Nephron (organoid): ENCODE measurements around the gene MRGPRD.

ENCODE experiments used
- H3K27ac Mint-ChIP-seq, 3 experiments: 2 replicates each; pipeline ENCODE4 v1.8.0; 2020; ENCODE audit warnings: mixed read lengths in 3 of 3, mild to moderate bottlenecking in 2 of 3, moderate library complexity in 1 of 3
- H3K27me3 Mint-ChIP-seq: 2 replicates; pipeline ENCODE4 v1.8.0; 2021; ENCODE audit warnings: low read depth, mild to moderate bottlenecking, moderate library complexity, mixed read lengths
- H3K36me3 Mint-ChIP-seq: 2 replicates; pipeline ENCODE4 v1.8.0; 2020; ENCODE audit warnings: low read depth, mixed read lengths
- H3K4me1 Mint-ChIP-seq: 2 replicates; pipeline ENCODE4 v1.8.0; 2020; ENCODE audit warnings: mixed read lengths
- H3K4me3 Mint-ChIP-seq, 3 experiments: 2 replicates each; pipeline ENCODE4 v1.8.0; 2020; ENCODE audit warnings: mild to moderate bottlenecking in 3 of 3, mixed read lengths in 3 of 3, moderate library complexity in 2 of 3
- H3K9me3 Mint-ChIP-seq: 2 replicates; pipeline ENCODE4 v1.8.0; 2020; ENCODE audit warnings: mixed read lengths
- CTCF ChIP-seq, 3 experiments: fragments of 200-600 bp; sonication (generic); IDR thresholded peaks; one replicate each; pipeline ENCODE4 v1.5.0; 2021; ENCODE audit warnings: antibody characterized with exemption in 3 of 3; ENCODE audit not compliant: unreplicated experiment in 3 of 3

Gene MRGPRD

GRCh38 chr11:68935516-68936357 lies 45.0 kb downstream of the MRGPRD start:
- H3K4me3 Mint-ChIP-seq = no peak overlapping the region
- no peak overlapping the region for H3K27ac Mint-ChIP-seq
- H3K27me3 Mint-ChIP-seq = no peaks in the 10 kb centered on the region
- no peak for TF ChIP-seq CTCF (IDR thresholded peaks at IDR 0.05; ENCODE audit: unreplicated experiment in 3 of 3)
- peaks cover 13% of the 10 kb centered on the region for H3K36me3 Mint-ChIP-seq
- H3K9me3 Mint-ChIP-seq = no peaks in the 10 kb centered on the region
- no peaks in the 10 kb centered on the region for H3K4me1 Mint-ChIP-seq

GRCh38 chr11:68935066-68935465 lies 45.7 kb downstream of the MRGPRD start:
- Mint-ChIP-seq H3K9me3 (no peaks in the 10 kb centered on the region), H3K27me3 (no peaks in the 10 kb centered on the region), H3K27ac (no peak overlapping the region), H3K4me1 (no peaks in the 10 kb centered on the region), H3K4me3 (no peak overlapping the region), H3K36me3 (peaks cover 16% of the 10 kb centered on the region)
- no peak for TF ChIP-seq CTCF (IDR thresholded peaks at IDR 0.05; ENCODE audit: unreplicated experiment in 3 of 3)

GRCh38 chr11:68934666-68935065 lies 46.1 kb downstream of the MRGPRD start:
- H3K4me1 Mint-ChIP-seq = no peaks in the 10 kb centered on the region
- no peak overlapping the region for H3K4me3 Mint-ChIP-seq
- H3K36me3 Mint-ChIP-seq = peaks cover 19% of the 10 kb centered on the region
- TF ChIP-seq CTCF (IDR thresholded peaks at IDR 0.05; ENCODE audit: unreplicated experiment in 3 of 3) = no peak
- H3K27ac Mint-ChIP-seq = no peak overlapping the region
- no peaks in the 10 kb centered on the region for H3K27me3 Mint-ChIP-seq
- no peaks in the 10 kb centered on the region for H3K9me3 Mint-ChIP-seq

- no peaks in the 10 kb centered on the region for H3K27me3 Mint-ChIP-seq
- no peak overlapping the region for H3K27ac Mint-ChIP-seq
- H3K4me1 Mint-ChIP-seq = no peaks in the 10 kb centered on the region
- no peak for TF ChIP-seq CTCF (IDR thresholded peaks at IDR 0.05; ENCODE audit: unreplicated experiment in 3 of 3)
- no peaks in the 10 kb centered on the region for H3K9me3 Mint-ChIP-seq
- H3K36me3 Mint-ChIP-seq = peaks cover 22% of the 10 kb centered on the region
- no peak overlapping the region for H3K4me3 Mint-ChIP-seq
Measured at GRCh38 chr11:68934321-68934645, 46.5 kb downstream of the MRGPRD start.

GRCh38 chr11:68933605-68934320 lies 47.0 kb downstream of the MRGPRD start:
- no peak overlapping the region for H3K27ac Mint-ChIP-seq
- no peaks in the 10 kb centered on the region for H3K4me1 Mint-ChIP-seq
- no peaks in the 10 kb centered on the region for H3K27me3 Mint-ChIP-seq
- no peaks in the 10 kb centered on the region for H3K9me3 Mint-ChIP-seq
- H3K4me3 Mint-ChIP-seq = no peak overlapping the region
- H3K36me3 Mint-ChIP-seq = peaks cover 26% of the 10 kb centered on the region
- no peak for TF ChIP-seq CTCF (IDR thresholded peaks at IDR 0.05; ENCODE audit: unreplicated experiment in 3 of 3)
